Activated CD8-positive, alpha-beta memory T cell treated with anti-CD3 and anti-CD28 coated beads, Interleukin-2, amount 50 U/mL, for 4 hours (primary cell): ENCODE results near the gene CERCAM.
"Not testable (repeated sequence)": the region's sequence is repeated elsewhere in the genome, so short reads cannot be mapped to it uniquely, and the experiment has no call there.

Experiments
- DNase-seq: peaks from one replicate; pipeline ENCODE4 v3.0.0-alpha.2; 2020

The CERCAM gene

DNA sequence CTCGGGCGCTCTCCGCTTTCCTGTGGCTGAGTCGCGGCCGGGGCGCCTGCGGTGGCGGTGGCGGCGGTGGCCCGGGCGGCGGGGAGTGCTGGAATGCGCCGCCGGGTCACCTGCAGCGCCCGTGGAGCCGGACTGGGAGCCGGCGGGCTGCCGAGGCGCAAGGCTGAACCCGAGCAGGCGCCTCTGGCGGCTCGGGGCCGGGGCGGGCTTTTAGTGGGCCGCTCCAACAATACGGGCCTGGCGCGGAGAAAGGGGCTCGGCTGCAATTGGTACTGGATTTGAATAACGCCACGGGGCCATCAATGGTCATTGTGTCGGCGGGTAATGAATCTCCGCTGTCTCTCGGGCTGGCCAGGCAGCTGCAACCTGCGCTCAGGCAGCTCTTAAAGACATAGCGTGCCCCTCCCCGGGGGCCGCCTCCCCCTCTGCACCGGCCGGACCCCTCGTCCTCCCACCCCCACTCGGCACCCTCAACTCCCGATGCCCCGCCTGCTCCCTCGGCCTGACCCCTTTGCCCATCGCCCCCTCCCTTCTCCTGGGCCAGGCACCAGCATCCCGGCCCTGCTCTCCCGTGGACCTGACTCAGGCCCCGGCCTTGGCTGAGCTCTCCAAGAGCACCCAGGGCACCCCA, 27.4 kb upstream of the CERCAM start:
- no peak for DNase-seq

DNA sequence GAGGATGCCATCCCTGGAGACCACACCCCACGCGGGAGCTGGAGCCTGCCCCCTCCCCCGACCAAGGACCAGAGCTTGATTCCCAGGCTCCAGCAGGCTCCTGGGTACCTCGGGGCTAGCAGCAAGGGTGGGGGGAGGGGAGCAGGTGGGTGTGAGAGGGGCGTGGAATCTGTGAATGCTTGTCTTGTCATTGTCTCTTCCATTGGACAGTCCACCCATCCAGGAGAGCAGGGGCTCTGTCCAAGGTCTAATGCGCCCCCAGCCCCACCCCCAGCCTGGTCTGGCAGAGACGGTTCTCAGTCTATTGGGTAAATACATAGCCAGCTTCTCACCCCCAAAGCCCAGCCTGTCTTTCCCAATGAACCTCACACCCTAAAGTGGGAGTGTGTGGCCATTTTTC, 26.7 kb upstream of the CERCAM start:
- DNase-seq = no peak

DNA sequence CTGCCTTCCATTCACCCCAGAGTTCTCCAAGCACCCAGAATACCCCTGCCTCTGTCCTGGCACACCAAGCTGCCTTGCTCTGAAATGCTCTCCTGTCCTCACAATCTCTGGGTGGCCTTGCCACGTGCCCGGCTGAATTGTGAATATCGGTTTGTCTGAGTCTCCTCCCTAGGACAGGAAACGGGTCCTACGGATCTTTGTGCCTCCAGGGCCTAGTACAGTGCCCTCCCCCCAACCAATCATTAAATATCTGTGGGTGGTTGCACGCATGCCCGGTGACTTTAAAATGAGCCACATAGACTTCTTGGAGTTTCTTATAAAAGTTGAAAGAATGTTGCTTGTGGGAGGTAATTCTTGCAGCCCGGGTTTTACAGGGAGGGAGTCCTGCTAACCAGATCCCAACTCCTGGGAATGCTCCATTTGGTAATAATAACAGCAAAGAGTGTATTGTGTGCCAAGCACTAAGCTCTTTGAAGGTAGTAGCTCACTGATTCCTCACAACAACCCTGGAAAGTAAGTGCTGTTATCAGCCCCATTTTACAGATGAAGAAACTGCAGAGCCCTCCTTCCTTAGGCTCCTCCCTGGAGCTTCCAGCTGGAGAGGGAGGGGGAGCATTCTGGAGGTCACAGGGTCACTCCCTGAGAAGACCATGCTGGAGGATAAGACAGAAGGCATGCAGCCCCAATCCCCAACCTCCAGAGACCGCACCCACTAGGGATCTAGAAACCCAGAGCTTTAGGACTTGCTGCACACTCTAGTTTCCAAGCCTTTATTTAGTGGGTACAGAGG, 26.1 kb upstream of the CERCAM start:
- no peak for DNase-seq

DNA sequence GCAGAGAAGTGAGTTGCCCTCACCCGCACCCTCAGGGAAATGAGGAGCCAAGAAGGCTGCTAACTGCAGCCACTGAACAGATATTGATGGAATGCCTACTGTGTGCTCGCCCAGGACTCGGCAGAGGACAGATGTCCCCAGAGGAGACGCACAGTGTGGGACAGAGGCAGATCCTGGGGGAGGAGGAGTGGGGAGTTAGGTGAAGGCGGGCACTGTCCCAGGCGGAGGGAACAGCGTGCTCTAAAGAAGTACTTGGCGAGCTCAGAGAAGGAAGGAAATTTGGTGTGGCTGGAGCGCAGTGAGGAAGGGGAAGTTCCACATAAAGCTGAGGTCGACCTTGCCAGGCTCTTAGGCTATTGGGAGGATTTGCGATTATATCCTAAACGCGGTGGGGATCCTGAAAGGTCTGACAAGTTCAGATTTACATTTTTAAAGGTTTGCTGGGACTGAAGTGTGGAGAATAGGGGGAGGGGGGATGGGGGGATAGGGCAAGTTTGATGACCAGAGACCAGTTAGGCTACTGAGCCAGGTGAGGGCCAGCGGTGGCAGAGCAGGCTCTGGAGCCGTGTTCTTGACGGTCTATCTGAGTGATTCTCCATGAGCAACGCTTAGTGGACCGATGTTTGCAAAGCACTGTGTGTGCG, 23.6 kb upstream of the CERCAM start:
- no peak for DNase-seq

DNA sequence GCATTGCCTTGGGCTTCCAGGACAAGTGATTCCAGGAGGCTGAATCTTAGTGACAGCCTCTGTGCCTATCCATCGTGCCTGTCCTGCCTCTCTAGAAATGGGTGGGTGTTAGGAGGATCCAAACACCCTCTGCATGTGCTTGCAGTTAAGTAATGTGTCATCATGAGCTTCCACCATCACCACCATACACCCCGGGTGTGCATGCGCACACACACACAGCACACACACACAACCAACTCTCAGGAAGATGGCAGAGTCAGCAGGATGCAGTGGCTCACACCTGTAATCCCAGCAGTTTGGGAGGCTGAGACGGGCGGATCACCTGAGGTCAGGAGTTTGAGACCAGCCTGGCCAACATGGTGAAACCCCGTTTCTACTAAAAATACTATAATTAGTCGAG, 22.8 kb upstream of the CERCAM start:
- no peak for DNase-seq

DNA sequence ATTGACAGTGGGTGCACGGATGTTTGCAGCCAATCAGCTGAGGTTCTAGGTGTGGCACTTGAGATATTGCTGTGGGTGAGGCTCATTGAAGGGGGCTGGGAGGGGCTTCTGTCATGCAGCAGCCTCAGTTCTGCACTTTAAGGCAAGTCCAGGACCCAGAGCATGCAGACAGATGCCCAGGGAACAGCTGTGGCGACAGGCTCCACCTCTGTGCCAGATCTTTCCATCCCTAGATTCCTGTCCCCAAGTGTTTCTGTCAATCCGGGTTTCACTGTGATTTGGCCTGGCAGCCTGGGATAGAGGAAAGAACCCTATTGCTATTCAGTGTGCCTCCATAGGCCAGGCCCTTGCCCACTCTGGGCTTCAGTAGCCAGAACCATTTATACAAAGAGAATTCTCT, 20.8 kb upstream of the CERCAM start:
- no peak for DNase-seq

DNA sequence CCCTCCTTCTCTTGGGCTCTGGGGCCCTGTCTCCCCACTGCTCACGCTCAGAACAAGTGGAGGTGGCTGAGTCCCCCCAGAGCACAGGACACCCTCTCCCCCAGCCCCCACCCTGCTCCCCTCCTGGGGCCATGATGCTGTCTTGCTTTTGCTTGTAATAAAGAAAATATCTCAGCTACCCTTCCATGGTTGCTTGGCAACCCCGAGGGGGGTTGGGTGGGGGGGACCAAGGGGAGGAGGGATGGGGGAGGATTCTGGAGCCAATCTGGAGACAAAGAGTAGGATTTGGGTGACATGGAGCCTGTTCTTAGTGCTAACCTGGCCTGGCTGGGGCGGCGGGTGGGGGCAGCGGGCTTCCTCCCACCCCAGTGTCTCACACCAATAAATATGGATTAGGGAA, 16.1 kb upstream of the CERCAM start:
- no peak for DNase-seq

DNA sequence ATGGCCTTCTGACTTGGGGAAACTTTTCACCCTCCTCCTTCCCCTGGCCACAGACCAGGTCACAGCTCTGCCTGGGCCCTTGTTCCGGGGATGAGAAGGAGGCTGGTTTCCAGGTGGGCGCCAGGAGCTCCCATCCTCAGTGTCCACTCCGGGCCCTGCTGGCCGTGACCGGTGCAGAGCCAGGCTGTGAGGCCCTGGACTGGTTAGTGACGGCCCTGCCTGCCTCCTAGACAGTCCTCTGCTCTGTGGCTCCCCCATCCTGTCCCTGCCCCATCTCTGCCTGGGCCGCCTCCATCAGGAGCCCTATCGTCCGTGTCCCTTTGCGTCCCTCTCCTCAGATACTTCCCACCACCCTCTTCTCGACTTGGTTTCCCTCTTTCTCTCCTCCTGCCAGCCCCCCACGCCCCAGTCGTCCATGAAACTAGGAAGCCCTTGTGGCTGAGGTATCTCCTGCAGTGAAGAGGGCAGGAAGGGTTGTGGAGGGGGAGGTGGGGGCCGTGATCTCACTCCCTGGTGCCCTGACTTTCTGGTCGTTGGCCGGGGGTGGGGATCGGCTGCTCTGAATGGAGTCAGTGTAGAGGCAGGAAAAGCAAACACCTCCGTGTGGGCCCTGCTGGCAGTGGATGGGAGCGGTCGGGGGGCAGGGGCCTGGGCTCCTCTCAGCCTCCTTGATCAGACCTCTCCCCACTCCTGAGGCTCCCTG, 15.4 kb upstream of the CERCAM start:
- DNase-seq = no peak

DNA sequence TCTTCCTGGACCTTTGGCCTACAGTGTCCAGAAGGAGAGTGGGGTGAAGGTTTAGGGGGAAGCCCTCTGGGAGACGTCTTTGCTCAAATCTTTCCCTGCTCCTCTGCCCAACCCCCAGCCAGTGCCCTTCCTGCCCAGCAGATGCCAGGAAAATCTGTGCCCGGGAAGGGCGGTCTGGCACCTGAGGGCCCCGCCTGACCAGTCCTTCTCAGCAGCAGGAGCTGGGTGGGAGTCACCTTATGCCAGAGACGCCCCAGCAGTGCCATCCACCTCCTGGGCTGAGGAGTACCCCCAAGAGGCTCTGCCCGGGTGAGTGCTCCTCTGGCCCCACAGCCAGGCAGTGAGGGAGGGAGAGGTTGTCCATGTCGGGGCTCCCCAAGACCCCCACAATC, 14.9 kb upstream of the CERCAM start:
- no peak for DNase-seq

DNA sequence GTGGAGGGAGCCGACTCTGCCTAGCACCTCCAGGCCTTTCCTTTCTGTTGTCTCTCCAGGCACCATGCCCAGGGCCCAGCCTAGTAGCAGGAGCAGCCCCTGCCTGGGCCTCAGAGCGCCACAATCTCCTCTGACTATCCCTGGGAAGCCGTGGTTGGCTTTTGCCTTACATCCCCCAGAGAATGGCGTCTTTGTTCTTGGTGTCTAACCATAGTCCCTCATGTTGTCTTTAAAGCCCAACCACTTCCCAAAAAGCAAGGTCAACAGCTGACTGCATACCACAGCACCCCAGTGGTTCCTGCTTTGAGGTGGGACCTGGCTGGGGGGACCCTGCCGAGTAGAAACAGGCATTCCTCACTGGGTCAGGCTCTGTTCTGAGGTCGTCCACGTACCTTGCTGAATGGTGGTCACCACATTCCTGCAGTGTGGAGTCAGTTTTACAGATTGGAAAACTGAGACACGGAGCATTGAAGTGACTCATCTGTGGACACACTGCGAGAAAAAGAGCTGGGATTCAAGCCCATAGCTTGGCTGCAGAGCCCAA, 13.7 kb upstream of the CERCAM start:
- DNase-seq = no peak

DNA sequence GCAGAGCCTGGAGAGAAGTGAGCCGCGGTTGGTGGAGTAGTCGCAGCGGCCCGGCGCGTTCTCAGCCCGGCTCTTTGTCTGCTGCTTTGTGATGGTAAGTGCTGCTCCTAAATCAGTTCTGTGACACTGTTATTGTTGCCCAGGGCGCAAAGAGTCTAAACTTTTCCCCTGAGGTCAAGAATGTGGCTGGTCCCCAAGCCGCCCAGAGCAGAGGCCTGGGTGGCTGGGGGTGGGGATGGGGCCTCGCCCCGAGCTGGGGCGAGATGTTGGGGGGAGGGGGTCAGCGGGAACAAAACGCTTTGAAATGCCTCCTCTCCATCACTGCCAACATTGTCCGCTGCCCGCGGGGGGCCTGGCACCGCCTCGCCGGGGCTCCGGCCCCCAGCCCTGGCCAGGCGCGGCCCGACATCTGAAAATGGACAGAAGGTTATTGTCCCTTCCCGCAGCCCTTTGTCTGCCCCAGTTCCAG, 11.7 kb upstream of the CERCAM start:
- DNase-seq = no peak

DNA sequence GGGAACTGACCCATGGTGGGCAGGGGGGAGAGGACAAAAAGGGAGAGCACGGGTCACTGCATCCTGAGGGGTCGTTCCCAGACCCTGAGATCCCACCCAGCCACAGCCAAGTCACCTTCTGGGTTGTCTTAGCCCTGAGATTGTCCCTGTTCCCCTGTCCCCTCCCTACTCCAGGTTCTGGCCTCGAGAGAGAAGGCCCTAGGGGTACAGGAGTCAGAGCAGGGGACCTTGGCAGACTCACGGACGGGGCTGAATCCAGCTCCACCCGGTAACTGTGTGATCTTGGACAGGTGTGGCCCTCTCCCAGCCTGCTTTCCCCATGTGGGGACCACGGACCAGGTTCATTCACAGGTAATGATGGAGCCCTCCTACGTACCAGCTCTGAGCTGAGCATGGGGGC, 11.2 kb upstream of the CERCAM start:
- no peak for DNase-seq

DNA sequence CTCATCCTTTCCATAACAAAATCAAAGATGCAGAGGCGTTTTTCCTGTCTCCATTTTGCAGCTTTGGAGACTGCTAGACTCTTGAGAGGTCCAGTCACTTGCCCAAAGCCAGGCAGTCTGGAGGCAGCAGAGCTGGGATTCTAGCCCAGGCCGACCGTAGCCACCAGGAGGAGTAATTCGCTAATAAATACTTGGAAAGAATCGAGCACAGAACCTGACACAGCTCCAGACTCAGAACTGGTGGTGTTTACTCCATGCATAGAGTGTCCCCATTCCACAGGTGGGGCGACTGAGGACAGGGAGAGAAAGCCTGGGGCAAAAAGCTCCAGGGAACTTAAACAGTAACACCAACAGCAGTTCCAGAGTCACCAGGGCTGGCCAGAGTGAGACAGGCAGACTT, 10.7 kb upstream of the CERCAM start:
- DNase-seq = no peak

DNA sequence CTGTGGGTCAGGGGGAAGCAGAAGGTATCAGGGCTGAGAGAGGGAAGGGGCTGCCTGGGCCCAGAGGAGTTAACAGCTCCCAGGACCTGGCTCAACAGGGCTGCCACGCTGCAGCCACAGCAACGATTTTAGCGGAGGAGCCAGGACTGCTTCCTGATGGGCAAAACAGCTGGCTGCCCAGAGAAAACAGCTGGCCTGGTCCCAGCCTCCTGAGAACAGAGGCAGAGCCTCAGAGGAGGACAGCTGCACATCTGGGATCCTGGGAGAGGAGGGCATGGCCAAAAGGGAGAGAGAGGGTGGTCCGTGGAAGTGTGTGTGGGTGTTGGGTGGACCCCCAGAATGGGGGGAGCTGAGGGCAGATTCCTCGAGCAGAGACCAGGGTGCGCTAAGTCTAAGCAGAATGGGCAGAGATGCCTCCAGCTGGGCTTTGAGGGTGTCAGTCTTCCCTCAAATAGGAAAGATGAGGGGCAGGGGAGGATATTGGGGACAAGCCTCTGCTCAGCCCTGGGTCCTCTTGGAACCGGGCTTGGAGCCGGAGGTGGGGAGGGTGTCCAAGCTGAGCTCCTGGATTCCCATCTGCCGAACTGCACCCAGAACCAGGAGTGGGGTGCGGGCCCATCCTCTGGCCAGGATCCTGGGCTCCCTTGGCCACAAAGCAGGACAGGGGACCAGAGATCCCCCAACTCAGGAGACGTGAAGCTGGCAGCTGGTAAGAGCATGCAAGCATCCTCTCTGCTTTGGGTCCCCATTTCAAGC, 9.1 kb upstream of the CERCAM start:
- DNase-seq = no peak

DNA sequence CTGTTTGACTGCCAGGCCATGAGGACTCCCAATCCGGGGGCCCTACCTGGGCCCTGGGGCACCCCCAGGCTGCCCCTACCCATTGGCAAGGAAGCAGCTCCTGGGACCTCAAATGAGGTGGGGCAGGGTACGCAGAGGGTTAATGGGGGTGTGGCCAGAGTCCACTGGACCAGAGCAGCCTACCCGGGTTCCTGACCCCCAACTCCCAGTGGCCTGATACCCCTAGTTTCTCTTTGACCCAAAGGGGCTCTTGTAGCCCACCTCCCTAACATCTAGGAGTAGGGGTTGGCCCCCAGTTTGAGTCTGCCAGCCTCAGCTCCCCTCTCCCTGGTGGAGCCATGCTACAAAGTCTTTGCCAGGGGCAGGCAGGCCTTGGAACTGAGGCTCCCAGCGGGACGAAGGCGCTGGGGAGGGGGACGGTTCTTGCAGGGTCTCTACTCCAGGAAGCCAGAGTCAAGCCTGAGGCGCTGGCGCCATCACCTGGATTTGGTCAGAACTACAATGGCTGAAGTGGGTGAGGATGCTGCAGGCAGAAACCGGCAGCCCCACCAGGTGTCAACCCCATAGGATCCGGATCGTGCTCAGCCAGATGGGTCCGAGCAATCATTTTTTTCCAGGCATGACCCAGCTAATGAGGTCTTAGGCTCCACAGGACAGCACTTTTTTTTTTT, 8.4 kb upstream of the CERCAM start:
- peak; percentile 46 for DNase-seq

DNA sequence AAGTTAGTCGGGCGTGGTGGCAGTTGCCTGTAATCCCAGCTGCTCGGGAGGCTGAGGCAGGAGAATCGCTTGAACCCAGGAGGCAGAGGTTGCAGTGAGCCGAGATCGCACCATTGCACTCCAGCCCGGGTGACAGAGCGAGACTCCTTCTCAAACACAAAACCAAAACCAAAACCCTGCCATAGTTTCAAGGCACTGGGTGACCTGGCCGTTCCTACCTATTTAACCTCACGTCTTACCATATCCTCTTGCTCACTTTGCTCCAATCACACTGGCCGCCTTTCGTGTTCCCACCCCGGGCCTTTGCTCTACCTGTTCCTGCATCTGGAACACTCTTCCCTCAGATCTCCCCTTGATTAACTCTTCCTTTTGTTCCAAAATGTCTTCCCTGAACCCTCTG, 6.9 kb upstream of the CERCAM start:
- not testable (repeated sequence) for DNase-seq

DNA sequence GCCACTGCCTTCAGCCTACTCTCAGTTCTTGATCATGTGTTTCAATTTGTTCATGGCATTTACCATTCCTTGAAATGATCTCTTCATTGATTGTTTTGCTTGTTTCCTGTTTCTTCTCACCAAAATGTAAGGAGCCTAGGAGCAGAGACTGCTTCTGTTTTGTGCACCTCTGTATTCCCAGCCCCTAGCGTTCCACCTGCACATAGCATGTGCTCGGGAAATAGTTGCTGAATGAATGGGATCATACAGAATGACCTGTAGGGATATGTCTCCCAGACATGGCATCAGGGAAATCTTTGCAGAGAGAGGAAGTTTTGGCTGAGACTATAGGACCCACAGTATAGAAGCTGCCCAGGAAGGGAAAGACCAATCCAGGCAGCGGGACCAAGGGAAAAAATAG, 6.2 kb upstream of the CERCAM start:
- no peak for DNase-seq

DNA sequence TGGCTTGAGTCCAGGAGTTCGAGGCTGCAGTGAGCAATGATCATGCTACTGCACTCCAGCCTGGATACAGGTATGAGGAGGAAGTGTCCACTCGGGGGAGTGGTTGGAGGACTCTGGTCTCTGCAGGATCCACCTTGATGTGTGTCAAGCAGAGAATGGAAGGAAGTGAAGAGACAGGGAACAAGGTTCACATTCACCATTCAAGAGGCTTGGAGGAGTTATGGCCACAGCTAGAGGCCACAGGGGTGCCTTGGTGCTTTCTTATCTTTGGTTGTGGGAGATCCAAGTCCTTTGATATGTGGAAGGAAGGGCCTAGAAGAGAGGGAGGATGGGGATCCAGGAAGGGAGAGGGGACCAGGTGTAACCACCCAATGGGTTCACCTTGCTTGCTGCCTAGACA, 5.4 kb upstream of the CERCAM start:
- no peak for DNase-seq

DNA sequence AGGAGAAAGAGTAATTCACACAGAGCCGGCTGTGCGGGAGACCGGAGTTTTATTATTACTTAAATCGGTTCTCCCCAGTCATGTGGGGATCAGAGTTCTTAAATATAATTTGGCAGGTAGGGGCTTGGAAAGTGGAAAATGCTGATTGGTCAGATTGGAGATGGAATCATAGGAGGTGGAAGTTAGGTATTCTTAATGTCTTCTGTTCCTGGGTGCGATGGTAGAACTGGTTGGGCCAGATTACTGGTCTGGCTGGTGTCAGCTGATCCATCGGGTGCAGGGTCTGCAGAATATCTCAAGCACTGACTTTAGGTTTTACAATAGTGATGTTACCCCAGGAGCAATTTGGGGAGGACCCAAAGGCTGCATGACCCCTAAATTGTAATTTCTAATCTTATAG, 4.6 kb upstream of the CERCAM start:
- no peak for DNase-seq

DNA sequence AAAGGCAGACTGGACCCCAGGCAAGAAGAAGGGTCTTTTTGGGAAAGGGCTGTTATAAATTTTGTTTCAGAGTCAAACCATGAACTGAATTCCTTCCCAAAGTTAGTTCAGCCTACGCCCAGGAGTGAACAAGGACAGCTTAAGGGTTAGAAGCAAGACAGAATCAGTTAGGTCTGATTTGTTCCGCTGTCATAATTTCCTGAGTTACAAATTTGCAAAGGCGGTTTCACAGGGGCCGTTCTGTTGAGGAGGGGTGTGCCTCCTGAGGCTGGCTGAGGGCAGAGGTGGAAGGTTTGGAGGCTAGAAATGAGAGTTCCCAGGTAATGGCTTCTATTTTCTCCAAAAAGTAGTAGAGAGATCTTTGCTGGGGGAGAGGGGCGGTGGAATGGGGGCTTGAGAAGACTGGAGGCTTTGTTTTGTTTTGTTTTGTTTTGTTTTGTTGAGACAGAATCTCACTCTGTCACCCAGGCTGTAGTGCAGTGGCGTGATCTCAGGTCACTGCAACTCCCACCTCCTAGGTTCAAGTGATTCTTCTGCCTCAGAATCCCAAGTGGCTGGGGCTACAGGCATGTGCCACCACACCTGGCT, 4.1 kb upstream of the CERCAM start:
- DNase-seq = no peak

DNA sequence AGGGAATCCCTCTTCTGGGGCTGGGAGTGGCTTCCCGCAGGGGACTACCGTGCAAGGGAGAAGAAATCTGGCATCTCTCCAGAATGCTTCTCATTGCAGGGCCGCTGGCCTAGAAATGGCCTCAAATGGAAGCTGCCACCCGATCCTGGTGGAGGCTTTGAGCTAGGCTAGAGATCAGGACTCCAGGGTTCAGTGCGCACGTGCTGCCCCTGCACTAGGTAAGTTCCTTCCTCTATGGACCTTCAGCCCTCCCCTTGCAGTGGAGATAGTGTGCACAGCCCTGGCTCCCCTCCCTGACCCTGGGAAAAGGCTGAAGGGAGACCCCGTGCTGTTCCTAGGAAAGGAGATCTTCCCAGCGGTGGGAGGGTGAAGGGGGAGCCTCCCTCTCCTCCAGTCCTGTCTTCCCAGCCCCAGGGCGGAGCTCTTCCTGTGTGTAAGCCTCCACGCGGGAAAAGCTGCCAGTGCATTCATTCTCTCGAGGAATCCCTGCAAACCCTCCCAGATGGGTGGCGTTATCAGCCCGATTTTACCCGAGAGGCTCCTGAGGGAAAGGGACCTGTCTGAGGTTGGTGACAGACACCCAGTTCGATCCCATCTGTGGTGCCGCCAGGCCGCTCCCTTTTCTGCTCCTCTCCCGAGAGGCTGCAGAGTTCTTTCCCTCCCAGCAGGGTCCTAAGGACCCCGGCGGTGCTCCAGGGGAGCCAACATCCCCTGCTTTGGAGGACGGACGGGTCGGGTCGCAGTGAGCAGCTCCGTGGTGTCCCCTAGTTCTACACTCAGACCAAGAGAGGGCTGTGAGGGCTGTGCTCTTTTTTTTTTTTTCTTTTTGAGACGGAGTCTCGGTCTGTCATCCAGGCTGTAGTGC, 1.4 kb upstream of the CERCAM start:
- no peak for DNase-seq
